Liver (tissue), 9 donors: ENCODE results near the gene HASPIN. TPM values are rescaled to one million over a fixed set of nuclear protein-coding genes. Genes with fewer than 3 reads are reported as not detected.

ENCODE experiments used
- DNase-seq: peaks from one replicate; pipeline ENCODE4 v3.0.0-alpha.2; 2017; ENCODE audit warnings: low spot score
- H3K27ac ChIP-seq, 2 donors: one replicate each; pipeline ENCODE4 v1.7.0; 2013; ENCODE audit warnings: inconsistent platforms in 2 of 2, low read length in 2 of 2, control low read depth in 1 of 2, low read depth in 1 of 2, mild to moderate bottlenecking in 1 of 2
- H3K27me3 ChIP-seq, 4 donors: one replicate each; pipeline versions ENCODE4 v1.6.1 to v1.7.0; 2013; ENCODE audit warnings: low read length in 3 of 4, inconsistent platforms in 1 of 4, mild to moderate bottlenecking in 1 of 4, moderate library complexity in 1 of 4; ENCODE audit not compliant: control insufficient read depth in 4 of 4, insufficient read depth in 4 of 4
- H3K36me3 ChIP-seq, 4 donors: one replicate each; pipeline versions ENCODE4 v1.6.1 to v1.7.0; 2013; ENCODE audit warnings: low read length in 3 of 4, mild to moderate bottlenecking in 3 of 4, low read depth in 1 of 4, moderate library complexity in 1 of 4; ENCODE audit not compliant: control insufficient read depth in 4 of 4, insufficient read depth in 3 of 4
- H3K4me1 ChIP-seq, 4 donors: one replicate each; pipeline versions ENCODE4 v1.6.1 to v1.7.0; 2013; ENCODE audit warnings: low read length in 3 of 4, mild to moderate bottlenecking in 3 of 4, moderate library complexity in 1 of 4; ENCODE audit not compliant: control insufficient read depth in 4 of 4, insufficient read depth in 4 of 4
- H3K4me3 ChIP-seq, 3 donors: one replicate each; pipeline versions ENCODE4 v1.6.1 to v1.7.0; 2013; ENCODE audit warnings: low read length in 3 of 3, control low read depth in 1 of 3, low read depth in 1 of 3, mild to moderate bottlenecking in 1 of 3
- H3K9ac ChIP-seq, 2 donors: one replicate each; pipeline ENCODE4 v1.7.0; 2013; ENCODE audit warnings: low read length in 2 of 2, mild to moderate bottlenecking in 2 of 2, moderate library complexity in 2 of 2, control low read depth in 1 of 2, low read depth in 1 of 2
- H3K9me3 ChIP-seq, 4 donors: one replicate each; pipeline versions ENCODE4 v1.6.1 to v1.7.0; 2013; ENCODE audit warnings: low read length in 3 of 4; ENCODE audit not compliant: control insufficient read depth in 4 of 4
- ATF3 ChIP-seq: IDR thresholded peaks from 2 replicates; pipeline ENCODE4 v1.6.1; 2016; ENCODE audit warnings: antibody characterized with exemption
- CTCF ChIP-seq: fragments of 150-350 bp; IDR thresholded peaks from 2 replicates; pipeline ENCODE4 v1.5.1; 2017; ENCODE audit warnings: improper control_type of control experiment, low read depth, low read length; ENCODE audit not compliant: missing input control
- EGR1 ChIP-seq, 2 donors: IDR thresholded peaks; 2 replicates each; pipeline ENCODE4 v1.6.1; 2016 to 2018; ENCODE audit warnings: antibody characterized with exemption in 2 of 2, low read depth in 2 of 2
- FOXA1 ChIP-seq: IDR thresholded peaks from 2 replicates; pipeline ENCODE4 v1.6.1; 2016; ENCODE audit warnings: antibody characterized with exemption
- FOXA2 ChIP-seq: IDR thresholded peaks from 2 replicates; pipeline ENCODE4 v1.6.1; 2016; ENCODE audit warnings: antibody characterized with exemption
- GABPA ChIP-seq, 2 donors: IDR thresholded peaks in 1 of 2; conservative IDR thresholded peaks in 1 of 2; 2 replicates each; pipeline ENCODE4 v1.6.1; 2016; ENCODE audit warnings: antibody characterized with exemption in 2 of 2, mild to moderate bottlenecking in 1 of 2, moderate library complexity in 1 of 2
- HNF4A ChIP-seq, 2 donors: conservative IDR thresholded peaks; 2 replicates each; pipeline ENCODE4 v1.6.1; 2016; ENCODE audit warnings: antibody characterized with exemption in 2 of 2, mild to moderate bottlenecking in 2 of 2
- HNF4G ChIP-seq: IDR thresholded peaks from 2 replicates; pipeline ENCODE4 v1.6.1; 2016; ENCODE audit warnings: antibody characterized with exemption
- JUND ChIP-seq, 2 donors: IDR thresholded peaks; 2 replicates each; pipeline ENCODE4 v1.6.1; 2016; ENCODE audit warnings: antibody characterized with exemption in 2 of 2
- MAX ChIP-seq: IDR thresholded peaks from 2 replicates; pipeline ENCODE4 v1.6.1; 2016; ENCODE audit warnings: antibody characterized with exemption
- NR2F2 ChIP-seq: IDR thresholded peaks from 2 replicates; pipeline ENCODE4 v1.6.1; 2016; ENCODE audit warnings: antibody characterized with exemption
- RAD21 ChIP-seq, 2 donors: IDR thresholded peaks; 2 replicates each; pipeline ENCODE4 v1.6.1; 2016; ENCODE audit warnings: antibody characterized with exemption in 2 of 2, mild to moderate bottlenecking in 2 of 2
- REST ChIP-seq: IDR thresholded peaks from 2 replicates; pipeline ENCODE4 v1.6.1; 2016; ENCODE audit warnings: antibody characterized with exemption, mild to moderate bottlenecking
- RXRA ChIP-seq, 2 donors: IDR thresholded peaks; 2 replicates each; pipeline ENCODE4 v1.6.1; 2017 to 2018; ENCODE audit warnings: antibody characterized with exemption in 2 of 2, mild to moderate bottlenecking in 1 of 2
- SP1 ChIP-seq: IDR thresholded peaks from 2 replicates; pipeline ENCODE4 v1.6.1; 2018; ENCODE audit warnings: antibody characterized with exemption, mild to moderate bottlenecking
- TAF1 ChIP-seq: conservative IDR thresholded peaks from 2 replicates; pipeline ENCODE4 v1.6.1; 2016; ENCODE audit warnings: antibody characterized with exemption, mild to moderate bottlenecking
- YY1 ChIP-seq: IDR thresholded peaks from 2 replicates; pipeline ENCODE4 v1.6.1; 2016; ENCODE audit warnings: antibody characterized with exemption, mild to moderate bottlenecking
- ZBTB33 ChIP-seq: IDR thresholded peaks from 2 replicates; pipeline ENCODE4 v1.6.1; 2016; ENCODE audit warnings: antibody characterized with exemption
- WGBS: extraction: QIAGEN DNeasy Blood & Tissue Kit; methylation state at CpG from one replicate; pipeline ENCODE4 v1.1.7; 2013; 5-methylcytosine and 5-hydroxymethylcytosine counted together
- polyA plus RNA-seq, 2 donors: library from polyadenylated mRNA; stranded (reverse) in 1 of 2; unstranded in 1 of 2; fragments of 200-250 nt in 1 of 2; fragments of >200 nt in 1 of 2; fragmentation: Nextera tagmentation in 1 of 2; extraction: Ambion mirVana in 1 of 2; gene quantifications; one replicate each; pipeline versions ENCODE4 v1.2.1 to v1.2.3, GENCODE V29; 2013 to 2015
- total RNA-seq, 2 donors: library from RNA; depleted of rRNA; stranded (reverse); fragments of >200 nt; gene quantifications; one replicate each; pipeline ENCODE4 v1.2.3, GENCODE V29; 2014
- donor health status: healthy.
- donor health status: healthy.
- donor health status: healthy.
- donor health status: healthy.
- donor health status: healthy.

Gene HASPIN
- total and polyA plus RNA-seq, 4 donors, result 0.08 to 5.8 (median 0.28) TPM; not detected in 1

GRCh38 chr17:3750296-3750695, 26.6 kb downstream of the HASPIN start (continued):
- no peak for TF ChIP-seq ZBTB33
- no peak for TF ChIP-seq FOXA1
- no peak for TF ChIP-seq HNF4G
- no peak for TF ChIP-seq YY1
- no peak for TF ChIP-seq RAD21 (IDR thresholded peaks at IDR 0.05)

- no peaks in the 10 kb centered on the region for H3K36me3 ChIP-seq
- H3K9ac ChIP-seq, result no peak overlapping the region
- WGBS, result 88% methylated on average over 8 of the region's 8 CpGs
- no peak overlapping the region for H3K27ac ChIP-seq
- H3K4me1 ChIP-seq, result peaks cover 0 to 4% (median 0%) of the 10 kb centered on the region in 4 donors
- H3K9me3 ChIP-seq, result no peaks in the 10 kb centered on the region
- H3K4me3 ChIP-seq, result no peak overlapping the region
- H3K27me3 ChIP-seq, result no peaks in the 10 kb centered on the region
- no peak for TF ChIP-seq RXRA (IDR thresholded peaks at IDR 0.05)
- TF ChIP-seq HNF4G, result no peak
- no peak for TF ChIP-seq NR2F2
- TF ChIP-seq YY1, result no peak
- no peak for TF ChIP-seq FOXA2
- no peak for TF ChIP-seq JUND (IDR thresholded peaks at IDR 0.05)
- TF ChIP-seq EGR1 (IDR thresholded peaks at IDR 0.05; ENCODE audit: low read depth in 2 of 2), result no peak
- TF ChIP-seq GABPA (IDR thresholded peaks at IDR 0.05 in 1 of 2, conservative IDR thresholded peaks at IDR 0.05 in 1 of 2), result no peak
- no peak for TF ChIP-seq RAD21 (IDR thresholded peaks at IDR 0.05)
- no peak for TF ChIP-seq ATF3
- no peak for TF ChIP-seq SP1
- no peak for TF ChIP-seq REST
- TF ChIP-seq FOXA1, result no peak
- TF ChIP-seq HNF4A (conservative IDR thresholded peaks at IDR 0.05), result no peak
- TF ChIP-seq CTCF, result no peak
- no peak for TF ChIP-seq TAF1
- TF ChIP-seq MAX, result no peak
- no peak for TF ChIP-seq ZBTB33
- DNase-seq, result no peak
Observed at GRCh38 chr17:3750926-3751325, 27.2 kb downstream of the HASPIN start.
